Keratinocyte (primary cell): ENCODE results near the gene COQ4. TPM values are rescaled to one million over a fixed set of nuclear protein-coding genes. Genes with fewer than 3 reads are reported as not detected.
A peak's percentile ranks its signal among the peaks of the same experiment; 100 is the strongest.

Experiments
- DNase-seq: peaks from one replicate; pipeline ENCODE4 v3.0.0-alpha.2; 2011; ENCODE audit warnings: low read depth, missing footprints, low spot score
- FAIRE-seq: peaks from 2 replicates; lab custom pipeline; 2011; peaks lifted over from hg19 to GRCh38; lab: Jason Lieb, UNC
- H2AFZ ChIP-seq: 2 replicates; pipeline ENCODE4 v1.6.0; 2012; ENCODE audit warnings: low read length, control low read depth, inconsistent platforms; ENCODE audit not compliant: control insufficient read depth
- H3K27ac ChIP-seq: 2 replicates; pipeline ENCODE4 v1.5.1; 2011; ENCODE audit warnings: low read length; ENCODE audit not compliant: control insufficient read depth, insufficient read depth
- H3K27me3 ChIP-seq: 3 replicates; pipeline ENCODE4 v1.6.0; 2011; ENCODE audit warnings: low read length; ENCODE audit not compliant: control insufficient read depth, insufficient read depth; ENCODE audit errors: extremely low read depth
- H3K36me3 ChIP-seq, 2 experiments: 2 replicates in 1 of 2; 3 replicates in 1 of 2; pipeline ENCODE4 v1.5.1; 2011; ENCODE audit warnings: low read length in 2 of 2, mild to moderate bottlenecking in 1 of 2; ENCODE audit not compliant: control insufficient read depth in 2 of 2, insufficient read depth in 2 of 2; ENCODE audit errors: extremely low read depth in 1 of 2
- H3K4me1 ChIP-seq: 3 replicates; pipeline ENCODE4 v1.5.1; 2011; ENCODE audit warnings: low read length; ENCODE audit not compliant: control insufficient read depth, insufficient read depth; ENCODE audit errors: extremely low read depth
- H3K4me2 ChIP-seq: 3 replicates; pipeline ENCODE4 v1.6.0; 2011; ENCODE audit warnings: low read depth, low read length; ENCODE audit not compliant: control insufficient read depth, insufficient read depth; ENCODE audit errors: extremely low read depth
- H3K4me3 ChIP-seq, 3 experiments: fragments of 200-600 bp in 1 of 3; sonication (generic) in 1 of 3; 2 replicates in 2 of 3; 3 replicates in 1 of 3; pipeline ENCODE4 v1.5.1; 2011 to 2016; ENCODE audit warnings: low read length in 3 of 3, mild to moderate bottlenecking in 3 of 3, control low read depth in 2 of 3, inconsistent platforms in 1 of 3, low read depth in 1 of 3, mixed read lengths in 1 of 3, mixed run types in 1 of 3, moderate library complexity in 1 of 3; ENCODE audit not compliant: control insufficient read depth in 2 of 3, insufficient read depth in 2 of 3; ENCODE audit errors: extremely low read depth in 1 of 3
- H3K79me2 ChIP-seq: 2 replicates; pipeline ENCODE4 v1.6.0; 2012; ENCODE audit warnings: low read length; ENCODE audit not compliant: control insufficient read depth, insufficient read depth
- H3K9ac ChIP-seq: 3 replicates; pipeline ENCODE4 v1.6.0; 2011; ENCODE audit warnings: low read length; ENCODE audit not compliant: control insufficient read depth, insufficient read depth; ENCODE audit errors: extremely low read depth
- H3K9me1 ChIP-seq: 3 replicates; pipeline ENCODE4 v1.6.0; 2011; ENCODE audit warnings: low read length; ENCODE audit not compliant: control insufficient read depth, insufficient read depth; ENCODE audit errors: extremely low read depth
- H3K9me3 ChIP-seq: 2 replicates; pipeline ENCODE4 v1.5.1; 2012; ENCODE audit warnings: low read depth, low read length; ENCODE audit not compliant: control insufficient read depth
- H4K20me1 ChIP-seq: 3 replicates; pipeline ENCODE4 v1.6.0; 2011; ENCODE audit warnings: low read length; ENCODE audit not compliant: control insufficient read depth, insufficient read depth; ENCODE audit errors: extremely low read depth
- EZH2 ChIP-seq: IDR thresholded peaks from one replicate; pipeline ENCODE4 v1.6.1; 2012; ENCODE audit warnings: inconsistent platforms, mild to moderate bottlenecking, low read length, moderate library complexity
- dilution Hi-C: fragments of 300-500 bp; cut with MboI; formaldehyde crosslinking; loops from one replicate; pipeline ENCODE4 v1.7.0; 2020; ENCODE audit warnings: low sequenced_read_pairs; ENCODE audit not compliant: extremely low pct_ligation_motif_present
- polyA plus RNA-seq, 5 experiments: library from polyadenylated mRNA; depleted of rRNA in 3 of 5; stranded (reverse) in 3 of 5; stranded (forward) in 1 of 5; unstranded in 1 of 5; fragments of >200 nt; gene quantifications; 1 replicate in 1 of 5; 2 replicates in 3 of 5; 3 replicates in 1 of 5; pipeline versions ENCODE4 v1.2.1 to v1.2.3, GENCODE V29; 2011 to 2012; ENCODE audit warnings: missing spikeins in 2 of 5, low read depth in 1 of 5, low replicate concordance in 1 of 5
- TF ChIP-seq, protein P1 (sequence below), 3 experiments: IDR thresholded peaks in 1 of 3; conservative IDR thresholded peaks in 1 of 3; optimal IDR thresholded peaks in 1 of 3; 2 replicates in 2 of 3; 3 replicates in 1 of 3; pipeline versions ENCODE3 to v1.5.1; 2011; ENCODE audit warnings: low read length in 3 of 3, mild to moderate bottlenecking in 3 of 3, moderate library complexity in 2 of 3, control low read depth in 1 of 3, inconsistent platforms in 1 of 3; ENCODE audit not compliant: insufficient read depth in 2 of 3; ENCODE audit errors: extremely low read depth in 1 of 3

Gene COQ4
- polyA plus RNA-seq, 1 donor (not counting 4 experiments of a cell fraction or from before 2014, with no cell fraction given): 32.6 TPM

DNA sequence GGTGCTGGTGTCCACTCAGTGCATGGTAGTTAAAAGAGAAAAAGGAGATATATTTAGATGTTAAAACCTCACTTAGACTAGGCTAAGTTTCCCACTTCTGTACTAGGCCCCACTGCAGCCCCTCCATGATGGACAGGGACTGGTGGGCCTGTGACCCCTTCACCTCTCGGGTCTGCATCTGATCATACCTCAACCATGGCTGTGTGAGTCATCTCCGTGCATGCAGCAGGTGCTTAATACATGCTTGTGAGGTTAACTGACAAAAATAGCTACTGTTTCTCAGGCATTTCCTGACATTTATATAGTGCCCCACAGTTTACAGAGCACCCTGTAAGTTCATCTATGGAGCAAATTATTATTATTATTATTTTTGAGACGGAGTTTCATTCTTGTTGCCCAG lies 40.1 kb downstream of the COQ4 start:
- H3K9ac ChIP-seq: no peak overlapping the region
- no peak overlapping the region for H3K4me2 ChIP-seq
- FAIRE-seq: no peak

DNA sequence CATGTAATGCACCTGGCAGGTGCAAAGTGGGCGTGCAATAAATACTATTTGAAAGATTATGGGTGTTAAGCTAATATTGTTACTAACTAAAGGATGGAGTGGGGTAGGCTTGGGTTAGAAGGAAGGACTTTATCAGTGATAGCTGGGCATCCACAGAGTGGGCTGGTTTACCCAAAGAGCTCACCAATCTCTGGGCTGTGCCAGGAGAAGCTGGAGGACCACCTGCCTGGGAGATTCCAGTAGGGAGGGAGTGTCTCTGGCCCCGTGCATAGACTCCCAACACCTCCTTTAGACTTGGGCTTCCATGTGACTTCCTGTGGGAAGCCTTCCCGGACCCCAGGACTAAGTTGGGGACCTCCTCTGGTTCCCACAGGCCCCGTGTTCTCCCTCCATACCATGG lies 42.9 kb downstream of the COQ4 start:
- H3K27me3 ChIP-seq: no peaks in the 10 kb centered on the region
- H3K4me2 ChIP-seq: peak overlapping the region; percentile 85
- no peaks in the 10 kb centered on the region for H3K9me3 ChIP-seq
- DNase-seq: no peak
- H3K36me3 ChIP-seq: no peaks in the 10 kb centered on the region
- H3K4me3 ChIP-seq: no peak overlapping the region
- no peak overlapping the region for H2AFZ ChIP-seq
- FAIRE-seq: no peak
- H3K9ac ChIP-seq: no peak overlapping the region
- H4K20me1 ChIP-seq: no peaks in the 10 kb centered on the region
- peaks cover 23% of the 10 kb centered on the region for H3K4me1 ChIP-seq
- no peak overlapping the region for H3K27ac ChIP-seq
- dilution Hi-C loops: no loop called here
- no peaks in the 10 kb centered on the region for H3K79me2 ChIP-seq
- no peaks in the 10 kb centered on the region for H3K9me1 ChIP-seq
- TF ChIP-seq, protein P1, sequence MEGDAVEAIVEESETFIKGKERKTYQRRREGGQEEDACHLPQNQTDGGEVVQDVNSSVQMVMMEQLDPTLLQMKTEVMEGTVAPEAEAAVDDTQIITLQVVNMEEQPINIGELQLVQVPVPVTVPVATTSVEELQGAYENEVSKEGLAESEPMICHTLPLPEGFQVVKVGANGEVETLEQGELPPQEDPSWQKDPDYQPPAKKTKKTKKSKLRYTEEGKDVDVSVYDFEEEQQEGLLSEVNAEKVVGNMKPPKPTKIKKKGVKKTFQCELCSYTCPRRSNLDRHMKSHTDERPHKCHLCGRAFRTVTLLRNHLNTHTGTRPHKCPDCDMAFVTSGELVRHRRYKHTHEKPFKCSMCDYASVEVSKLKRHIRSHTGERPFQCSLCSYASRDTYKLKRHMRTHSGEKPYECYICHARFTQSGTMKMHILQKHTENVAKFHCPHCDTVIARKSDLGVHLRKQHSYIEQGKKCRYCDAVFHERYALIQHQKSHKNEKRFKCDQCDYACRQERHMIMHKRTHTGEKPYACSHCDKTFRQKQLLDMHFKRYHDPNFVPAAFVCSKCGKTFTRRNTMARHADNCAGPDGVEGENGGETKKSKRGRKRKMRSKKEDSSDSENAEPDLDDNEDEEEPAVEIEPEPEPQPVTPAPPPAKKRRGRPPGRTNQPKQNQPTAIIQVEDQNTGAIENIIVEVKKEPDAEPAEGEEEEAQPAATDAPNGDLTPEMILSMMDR (optimal IDR thresholded peaks at IDR 0.05 in 1 of 3, IDR thresholded peaks at IDR 0.05 in 1 of 3, conservative IDR thresholded peaks at IDR 0.05 in 1 of 3; ENCODE audit: extremely low read depth in 1 of 3, insufficient read depth in 2 of 3, low read length in 3 of 3): no peak
- TF ChIP-seq EZH2: no peak

More for the DNA sequence above, 40.1 kb downstream of the COQ4 start:
- no peaks in the 10 kb centered on the region for H3K79me2 ChIP-seq
- TF ChIP-seq, protein P1 (optimal IDR thresholded peaks at IDR 0.05 in 1 of 3, IDR thresholded peaks at IDR 0.05 in 1 of 3, conservative IDR thresholded peaks at IDR 0.05 in 1 of 3; ENCODE audit: extremely low read depth in 1 of 3, insufficient read depth in 2 of 3, low read length in 3 of 3): no peak
- no peak for TF ChIP-seq EZH2
- no peaks in the 10 kb centered on the region for H3K9me3 ChIP-seq
- DNase-seq: no peak
- H2AFZ ChIP-seq: no peak overlapping the region
- no peaks in the 10 kb centered on the region for H4K20me1 ChIP-seq
- no peaks in the 10 kb centered on the region for H3K27me3 ChIP-seq
- dilution Hi-C loops: no loop called here
- H3K4me3 ChIP-seq: no peak overlapping the region
- H3K36me3 ChIP-seq: peaks cover 0 to 7% of the 10 kb centered on the region in 2 experiments
- no peak overlapping the region for H3K27ac ChIP-seq
- H3K9me1 ChIP-seq: no peaks in the 10 kb centered on the region
- peaks cover 20% of the 10 kb centered on the region for H3K4me1 ChIP-seq
